ENCODE measurements around the gene DHX32. TPM values are rescaled to one million over a fixed set of nuclear protein-coding genes. Genes with fewer than 3 reads are reported as not detected.

Gene DHX32
- total RNA-seq, 1 experiment from 2014 or later, result 12.0 TPM

DNA sequence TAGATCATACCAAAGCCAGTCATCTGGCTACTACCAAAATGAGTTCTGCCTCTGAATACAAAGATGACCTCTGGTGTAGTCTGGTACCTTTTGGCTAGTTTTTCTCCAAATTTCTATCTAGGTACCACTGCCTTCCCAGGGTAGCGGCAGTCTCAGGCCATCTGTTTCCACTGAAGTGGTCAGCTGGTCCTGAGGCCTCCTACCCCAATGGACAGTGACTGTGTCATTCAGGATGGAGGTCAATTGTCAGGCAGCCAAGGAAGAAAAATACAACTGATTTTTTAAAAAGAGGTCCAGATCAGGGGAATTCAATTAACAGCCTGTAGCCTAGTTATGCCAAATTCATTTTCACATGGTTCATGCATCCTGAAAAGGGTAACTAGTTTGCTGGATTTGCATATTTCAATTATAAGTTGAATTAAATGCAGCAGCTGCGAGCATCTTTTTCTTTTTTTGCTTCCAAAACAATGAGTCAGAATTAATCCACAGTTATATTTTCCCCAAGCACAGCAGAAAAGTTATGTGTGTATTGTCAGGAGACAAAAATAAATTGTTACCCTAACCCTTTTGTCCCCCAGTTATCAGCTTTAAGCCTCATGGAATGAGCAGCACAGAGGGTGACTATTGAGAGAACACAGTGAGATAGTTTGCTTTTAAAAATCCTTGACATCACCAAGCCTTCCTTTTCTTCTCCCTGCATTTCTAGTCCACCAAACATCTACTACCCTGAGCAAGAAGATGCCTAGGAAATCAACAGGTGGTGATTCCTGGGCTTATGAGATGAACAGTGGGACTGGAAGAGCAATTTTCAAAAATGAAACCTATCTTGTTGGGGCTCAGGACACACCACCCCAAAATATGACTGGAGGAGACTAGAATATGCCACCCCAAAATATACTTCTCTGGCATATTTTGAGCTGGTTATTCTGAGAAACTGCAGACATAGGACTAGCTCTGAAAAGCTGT is 30.0 kb downstream of the DHX32 start:
- H4K5ac ChIP-seq (ENCODE audit: insufficient read length, low read depth, low read length), result no peak overlapping the region
- H3K23ac ChIP-seq (ENCODE audit: insufficient read length, low read depth, low read length), result no peak overlapping the region
- no peak overlapping the region for H3K4me2 ChIP-seq (ENCODE audit: insufficient read depth, insufficient read length, low read length)
- no peaks in the 10 kb centered on the region for H3K4me1 ChIP-seq (ENCODE audit: insufficient read depth, low read length)
- TF ChIP-seq, protein P1, sequence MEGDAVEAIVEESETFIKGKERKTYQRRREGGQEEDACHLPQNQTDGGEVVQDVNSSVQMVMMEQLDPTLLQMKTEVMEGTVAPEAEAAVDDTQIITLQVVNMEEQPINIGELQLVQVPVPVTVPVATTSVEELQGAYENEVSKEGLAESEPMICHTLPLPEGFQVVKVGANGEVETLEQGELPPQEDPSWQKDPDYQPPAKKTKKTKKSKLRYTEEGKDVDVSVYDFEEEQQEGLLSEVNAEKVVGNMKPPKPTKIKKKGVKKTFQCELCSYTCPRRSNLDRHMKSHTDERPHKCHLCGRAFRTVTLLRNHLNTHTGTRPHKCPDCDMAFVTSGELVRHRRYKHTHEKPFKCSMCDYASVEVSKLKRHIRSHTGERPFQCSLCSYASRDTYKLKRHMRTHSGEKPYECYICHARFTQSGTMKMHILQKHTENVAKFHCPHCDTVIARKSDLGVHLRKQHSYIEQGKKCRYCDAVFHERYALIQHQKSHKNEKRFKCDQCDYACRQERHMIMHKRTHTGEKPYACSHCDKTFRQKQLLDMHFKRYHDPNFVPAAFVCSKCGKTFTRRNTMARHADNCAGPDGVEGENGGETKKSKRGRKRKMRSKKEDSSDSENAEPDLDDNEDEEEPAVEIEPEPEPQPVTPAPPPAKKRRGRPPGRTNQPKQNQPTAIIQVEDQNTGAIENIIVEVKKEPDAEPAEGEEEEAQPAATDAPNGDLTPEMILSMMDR (conservative IDR thresholded peaks at IDR 0.05), result no peak
- H3K4me1 Mint-ChIP-seq, result no peaks in the 10 kb centered on the region
- peak overlapping the region in 1 of 3 experiments; percentile 66; a peak in 2 of 7 replicates for H3K27ac Mint-ChIP-seq
- no peak overlapping the region for H3K18ac ChIP-seq (ENCODE audit: insufficient read length, low read depth, low read length)
- H3K4me3 Mint-ChIP-seq, result no peak overlapping the region
- WGBS (ENCODE audit: extremely low coverage, insufficient read length, low lambda C conversion rate), result no CpG with 5 or more reads among the region's 2 CpGs
- no peak overlapping the region for H3K27ac ChIP-seq (ENCODE audit: insufficient read length, low read depth, low read length)
- H4K91ac ChIP-seq (ENCODE audit: insufficient read length, low read depth, low read length), result no peak overlapping the region
- H2AK5ac ChIP-seq (ENCODE audit: insufficient read length, low read length), result no peak overlapping the region
- no peak overlapping the region for H4K8ac ChIP-seq (replicated peaks; ENCODE audit: insufficient read length, low read depth, low read length)
- peaks cover 13 to 42% (median 30%) of the 10 kb centered on the region in 3 experiments for H3K36me3 Mint-ChIP-seq (ENCODE audit: insufficient read depth in 1 of 3, low read depth in 3 of 3)
- no peak overlapping the region for H2BK5ac ChIP-seq (ENCODE audit: insufficient read length, low read length)
- no peaks in the 10 kb centered on the region for H3K79me1 ChIP-seq (ENCODE audit: insufficient read depth, low read depth, low read length, poor library complexity, severe bottlenecking)
- no peak overlapping the region for H2AFZ ChIP-seq (ENCODE audit: low read length)
- no peak overlapping the region for H2BK120ac ChIP-seq (ENCODE audit: low read depth, low read length, poor library complexity, severe bottlenecking)
- H3K23me2 ChIP-seq (ENCODE audit: insufficient read length, low read depth, low read length, poor library complexity, severe bottlenecking), result no peaks in the 10 kb centered on the region
- no peak overlapping the region for H3K9ac ChIP-seq (ENCODE audit: extremely low read depth, insufficient read length, low read length)
- no peak for DNase-seq
- H3T11ph ChIP-seq (ENCODE audit: low read length), result no peak overlapping the region
- H3K4ac ChIP-seq (ENCODE audit: low read depth, low read length), result no peak overlapping the region
- H4K20me1 ChIP-seq (ENCODE audit: control insufficient read depth, insufficient read depth, insufficient read length), result no peaks in the 10 kb centered on the region
- no peak overlapping the region for H2BK15ac ChIP-seq (ENCODE audit: low read depth, low read length)
- no peaks in the 10 kb centered on the region for H3K9me3 ChIP-seq (ENCODE audit: control insufficient read depth, low read depth, low read length)
- no peak overlapping the region for H3K56ac ChIP-seq (ENCODE audit: insufficient read length, low read depth, low read length)
- H3K9me3 Mint-ChIP-seq, result no peaks in the 10 kb centered on the region
- no peak overlapping the region for H3K14ac ChIP-seq (ENCODE audit: insufficient read depth, low read length)
- H3K27me3 Mint-ChIP-seq (ENCODE audit: low read depth), result no peaks in the 10 kb centered on the region
- no peaks in the 10 kb centered on the region for H3K27me3 ChIP-seq (ENCODE audit: insufficient read depth, low read length)
- no peak overlapping the region for H2BK12ac ChIP-seq (ENCODE audit: insufficient read length, low read depth, low read length)
- H3K79me2 ChIP-seq (ENCODE audit: insufficient read depth, low read length), result no peaks in the 10 kb centered on the region
- no peak overlapping the region for H2BK20ac ChIP-seq (ENCODE audit: low read depth, low read length, poor library complexity, severe bottlenecking)
